Upper lobe of left lung (tissue), 4 donors: ENCODE results near the gene TMEM154.

ENCODE experiments used
- EP300 ChIP-seq, 4 donors: sonication (generic); formaldehyde crosslinking; IDR thresholded peaks; one replicate each; pipeline ENCODE4 v1.5.1; 2017; ENCODE audit warnings: antibody characterized with exemption in 4 of 4, control low read depth in 2 of 4
- TF ChIP-seq, protein P1 (sequence below), 6 experiments: fragments of 450-650 bp in 4 of 6; fragments of 200-600 bp in 2 of 6; sonication (generic) in 2 of 6; IDR thresholded peaks; one replicate each; pipeline ENCODE4 v1.5.1; 2016 to 2019; ENCODE audit warnings: antibody characterized with exemption in 6 of 6

DNA sequence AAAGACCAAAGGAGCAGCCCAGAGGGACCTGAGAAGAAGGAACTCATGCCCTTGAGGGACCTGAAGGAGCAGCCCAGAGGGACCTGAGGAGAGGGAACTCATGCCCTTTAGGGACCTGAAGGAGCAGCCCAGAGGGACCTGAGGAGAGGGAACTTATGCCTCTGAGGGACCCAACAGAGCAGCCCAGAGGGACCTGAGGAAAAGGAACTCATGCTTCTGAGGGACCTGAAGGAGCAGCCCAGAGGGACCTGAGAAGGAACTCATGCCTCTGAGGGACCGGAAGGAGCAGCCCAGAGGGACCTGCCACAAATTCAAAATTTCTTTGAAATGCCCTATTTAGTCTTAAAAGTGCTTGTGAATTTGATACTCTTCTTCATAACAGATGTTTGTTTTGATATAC lies 48.5 kb upstream of the TMEM154 start:
- no peak for TF ChIP-seq EP300 (IDR thresholded peaks at IDR 0.05)
- TF ChIP-seq, protein P1, sequence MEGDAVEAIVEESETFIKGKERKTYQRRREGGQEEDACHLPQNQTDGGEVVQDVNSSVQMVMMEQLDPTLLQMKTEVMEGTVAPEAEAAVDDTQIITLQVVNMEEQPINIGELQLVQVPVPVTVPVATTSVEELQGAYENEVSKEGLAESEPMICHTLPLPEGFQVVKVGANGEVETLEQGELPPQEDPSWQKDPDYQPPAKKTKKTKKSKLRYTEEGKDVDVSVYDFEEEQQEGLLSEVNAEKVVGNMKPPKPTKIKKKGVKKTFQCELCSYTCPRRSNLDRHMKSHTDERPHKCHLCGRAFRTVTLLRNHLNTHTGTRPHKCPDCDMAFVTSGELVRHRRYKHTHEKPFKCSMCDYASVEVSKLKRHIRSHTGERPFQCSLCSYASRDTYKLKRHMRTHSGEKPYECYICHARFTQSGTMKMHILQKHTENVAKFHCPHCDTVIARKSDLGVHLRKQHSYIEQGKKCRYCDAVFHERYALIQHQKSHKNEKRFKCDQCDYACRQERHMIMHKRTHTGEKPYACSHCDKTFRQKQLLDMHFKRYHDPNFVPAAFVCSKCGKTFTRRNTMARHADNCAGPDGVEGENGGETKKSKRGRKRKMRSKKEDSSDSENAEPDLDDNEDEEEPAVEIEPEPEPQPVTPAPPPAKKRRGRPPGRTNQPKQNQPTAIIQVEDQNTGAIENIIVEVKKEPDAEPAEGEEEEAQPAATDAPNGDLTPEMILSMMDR (IDR thresholded peaks at IDR 0.05) = no peak
